Measurements from ENCODE around the gene USP1.
A peak's percentile ranks its signal among the peaks of the same experiment; 100 is the strongest.

The USP1 gene

DNA sequence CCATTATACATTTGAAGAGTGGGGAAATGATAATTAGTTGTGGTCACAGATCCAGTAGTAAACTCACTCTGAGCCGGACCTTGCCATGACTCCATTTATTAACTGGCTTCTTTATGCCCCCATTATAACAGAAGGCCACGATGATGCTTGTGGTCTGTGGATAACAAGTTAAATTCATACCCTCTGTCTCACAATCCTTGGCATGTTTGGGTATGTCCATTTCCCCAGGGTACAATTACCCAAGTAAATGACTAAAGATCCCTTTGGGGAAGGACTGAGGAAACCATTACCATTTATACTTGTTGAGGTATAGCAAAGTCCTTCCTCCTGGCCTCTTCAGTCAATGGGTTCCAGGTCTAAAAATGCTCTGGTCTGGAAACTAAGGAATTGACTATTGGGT, 7.3 kb upstream of the USP1 start:
- no peak for DNase-seq

DNA sequence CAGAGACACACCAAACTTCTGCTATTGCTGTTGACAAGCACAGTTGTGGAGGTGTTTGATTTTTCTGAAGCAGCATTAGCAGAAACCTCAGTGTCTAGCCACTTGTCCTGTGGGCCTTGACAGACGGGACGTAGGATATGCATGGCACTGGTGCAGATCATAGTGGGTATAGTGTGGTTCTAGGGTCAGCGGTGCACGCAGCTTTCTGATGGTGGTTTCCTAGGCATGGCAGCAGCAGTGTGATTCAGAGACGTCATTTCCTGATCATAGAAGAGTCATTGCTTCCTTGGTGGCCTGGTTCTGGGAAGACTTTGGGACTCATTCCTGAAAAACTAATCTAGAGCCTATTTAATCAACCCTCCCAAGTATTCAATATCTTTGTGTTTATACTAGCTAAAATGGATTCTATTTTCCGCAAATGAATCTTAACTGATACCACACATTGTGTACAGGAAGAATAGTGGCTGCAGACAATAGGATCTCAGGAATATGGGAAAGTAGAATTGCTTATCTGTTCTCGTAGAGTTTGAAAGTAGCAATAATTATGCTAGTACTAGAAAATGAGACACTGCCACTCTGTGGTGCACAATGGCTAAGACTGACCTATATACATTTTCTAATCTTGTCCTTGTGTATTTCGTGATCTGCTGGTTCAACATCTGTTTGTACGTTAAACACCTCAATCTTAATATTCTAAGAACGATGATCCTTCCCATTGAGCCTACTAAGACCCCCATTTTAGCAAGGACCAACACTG, 2.8 kb upstream of the USP1 start:
- no peak for DNase-seq

DNA sequence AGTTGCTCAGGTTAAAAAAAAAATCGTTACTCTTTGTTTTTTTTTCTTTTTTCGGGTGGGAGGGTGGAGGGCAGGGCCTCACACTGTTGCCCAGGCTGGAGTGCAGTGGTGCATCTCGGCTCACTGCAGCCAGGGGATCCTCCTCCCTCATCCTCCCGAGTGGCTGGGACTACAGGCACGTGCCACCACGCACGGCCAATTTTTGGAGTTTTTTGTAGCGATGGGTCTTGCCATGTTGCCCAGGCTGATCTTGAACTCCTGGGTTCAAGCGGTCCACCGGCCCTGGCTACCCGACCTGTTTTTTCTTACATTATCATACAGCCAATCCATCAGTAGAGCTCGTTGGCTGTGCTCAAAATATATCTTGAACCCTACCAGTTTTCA, 2.2 kb upstream of the USP1 start:
- no peak for DNase-seq

DNA sequence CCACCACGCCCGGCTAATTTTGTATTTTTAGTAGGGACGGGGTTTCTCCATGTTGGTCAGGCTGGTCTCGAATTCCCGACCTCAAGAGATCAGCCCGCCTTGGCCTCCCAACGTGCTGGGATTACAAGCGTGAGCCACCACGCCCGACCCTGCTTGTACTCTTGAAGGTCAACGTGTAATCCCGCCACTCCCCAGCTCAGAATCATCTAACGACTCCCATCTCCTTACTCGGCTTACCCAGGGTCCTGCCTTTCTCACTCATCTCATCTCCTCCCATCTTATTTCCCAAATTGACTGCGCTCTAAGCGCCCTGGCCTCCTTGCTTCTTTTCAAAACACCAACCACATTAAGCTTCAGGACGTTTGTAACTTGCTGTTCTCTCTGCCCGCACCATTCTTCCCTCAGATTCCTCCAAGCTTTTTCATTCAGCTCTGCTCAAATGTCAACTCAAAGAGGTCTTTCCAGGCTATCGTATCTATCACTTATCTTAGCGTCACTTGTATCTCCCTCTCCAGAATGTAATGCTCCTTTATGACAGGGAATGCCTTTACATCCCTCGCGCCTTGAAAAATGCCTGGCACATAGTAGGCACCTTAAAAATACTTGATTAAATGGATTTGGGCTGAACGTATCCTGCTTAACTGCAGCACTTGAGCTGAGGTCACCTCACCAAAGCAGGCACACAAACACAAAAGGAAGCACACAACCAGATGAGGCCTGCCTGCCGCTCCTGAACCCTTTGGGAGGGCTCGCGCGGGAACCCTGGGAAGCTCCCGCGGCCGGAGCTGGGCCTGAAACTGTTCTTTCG, 1.4 kb upstream of the USP1 start:
- DNase-seq, result no peak

DNA sequence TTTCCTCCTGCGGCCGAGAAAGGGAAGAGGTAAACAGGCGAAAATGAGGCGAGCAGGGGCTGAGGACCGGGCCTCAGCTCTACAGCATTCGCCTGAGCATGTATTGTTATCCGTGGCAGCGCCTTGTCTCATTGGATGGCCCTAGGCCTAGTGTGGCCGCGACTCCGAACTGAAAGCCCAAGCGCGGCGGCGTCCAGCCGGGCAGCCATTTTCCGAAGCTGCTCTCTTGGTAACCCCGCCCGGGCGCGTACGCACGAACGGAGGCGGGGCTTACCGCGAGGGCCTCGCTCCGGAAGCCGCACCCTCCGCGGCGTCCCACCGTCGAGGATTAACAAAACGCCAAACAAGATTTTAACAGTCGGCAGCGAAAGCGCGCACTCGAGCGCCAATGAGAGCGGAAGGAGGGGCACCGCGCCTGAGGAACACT, 797 bp upstream of the USP1 start:
- peak; percentile 100 for DNase-seq

DNA sequence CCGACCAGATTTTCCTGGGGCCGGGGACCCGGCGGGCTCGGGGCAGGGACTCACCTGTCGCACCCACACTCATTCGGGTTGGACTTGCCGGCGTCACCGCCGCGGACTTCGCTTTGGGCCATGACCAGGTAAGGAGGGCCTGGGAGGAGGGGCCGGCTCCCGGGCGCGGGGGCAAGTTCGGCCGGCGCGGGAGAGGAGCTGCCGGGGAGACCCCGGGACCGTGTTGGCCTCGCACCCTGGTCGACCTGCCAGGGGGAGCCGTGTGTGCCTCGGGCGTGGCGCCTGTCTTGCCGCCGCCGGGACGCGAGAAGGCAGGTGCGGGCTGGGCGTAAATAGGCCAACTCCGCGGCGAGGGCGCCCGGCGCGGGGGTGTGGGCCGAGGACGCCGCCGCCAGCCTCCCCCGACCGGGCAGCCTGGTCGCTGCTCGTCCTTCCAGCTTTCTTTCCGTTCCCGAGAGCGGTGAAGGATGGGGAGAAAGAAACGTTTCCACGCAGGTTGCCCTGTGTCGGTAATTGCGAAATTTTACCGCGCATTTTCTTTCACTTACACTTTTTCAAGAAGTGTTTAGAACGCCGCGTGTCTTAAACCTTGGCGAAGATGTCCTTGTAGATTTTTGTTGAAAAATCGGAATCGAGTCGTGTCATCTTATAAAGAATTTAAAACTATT, 558 bp downstream of the USP1 start:
- DNase-seq, result no peak

DNA sequence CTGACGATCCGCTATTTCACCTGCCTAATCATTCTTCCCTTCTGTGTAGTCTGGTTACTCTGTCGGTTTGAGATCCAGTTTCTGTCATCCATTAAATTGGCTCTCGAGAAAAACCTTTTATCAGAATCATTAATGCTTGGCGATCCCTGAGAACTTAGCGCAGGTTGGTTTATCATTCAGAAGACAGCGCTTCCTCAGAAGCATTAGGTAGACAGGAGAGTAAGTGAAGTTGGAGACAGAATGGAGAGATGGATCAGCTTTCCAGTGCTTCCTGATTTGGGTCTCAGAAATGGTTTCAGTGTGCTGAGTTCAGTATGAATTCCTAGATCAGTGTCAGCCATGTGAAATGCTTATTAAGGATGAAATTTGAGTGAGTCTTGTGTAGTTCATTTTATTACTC, 1.3 kb downstream of the USP1 start:
- DNase-seq, result no peak

DNA sequence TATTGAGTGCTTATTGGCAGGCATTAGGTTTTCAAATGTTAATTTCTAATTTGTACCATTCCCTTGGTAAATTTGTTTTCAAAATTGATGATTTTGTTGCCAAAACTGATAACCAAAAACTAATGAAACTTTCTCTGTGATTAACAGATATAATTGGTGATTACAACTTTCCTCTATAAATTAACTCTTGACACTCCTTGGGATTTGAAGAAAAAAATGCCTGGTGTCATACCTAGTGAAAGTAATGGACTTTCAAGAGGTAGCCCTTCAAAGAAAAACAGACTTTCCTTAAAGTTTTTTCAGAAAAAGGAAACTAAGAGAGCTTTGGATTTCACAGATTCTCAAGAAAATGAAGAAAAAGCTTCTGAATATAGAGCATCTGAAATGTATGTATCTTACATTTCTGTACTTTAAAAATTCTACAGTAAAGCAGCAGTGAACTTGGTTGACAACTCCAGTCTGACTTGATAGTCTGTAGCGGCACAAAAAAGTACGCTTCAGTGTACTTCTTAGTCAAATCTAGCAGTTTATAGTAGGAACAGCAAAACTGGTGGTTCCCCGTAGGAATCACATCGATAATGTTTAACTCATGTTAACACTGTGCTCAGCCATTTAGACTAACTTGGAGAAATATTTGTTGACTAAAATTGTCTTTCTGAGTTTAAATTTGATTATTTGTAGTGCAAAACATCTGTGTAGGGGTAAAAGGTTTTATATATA, 3.0 kb downstream of the USP1 start:
- DNase-seq, result no peak

DNA sequence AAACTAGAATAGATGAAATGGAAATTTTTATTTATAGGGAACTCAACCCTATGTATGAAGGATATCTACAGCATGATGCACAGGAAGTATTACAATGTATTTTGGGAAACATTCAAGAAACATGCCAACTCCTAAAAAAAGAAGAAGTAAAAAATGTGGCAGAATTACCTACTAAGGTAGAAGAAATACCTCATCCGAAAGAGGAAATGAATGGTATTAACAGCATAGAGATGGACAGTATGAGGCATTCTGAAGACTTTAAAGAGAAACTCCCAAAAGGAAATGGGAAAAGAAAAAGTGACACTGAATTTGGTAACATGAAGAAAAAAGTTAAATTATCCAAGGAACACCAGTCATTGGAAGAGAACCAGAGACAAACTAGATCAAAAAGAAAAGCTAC, 7.9 kb downstream of the USP1 start:
- no peak for DNase-seq

DNA sequence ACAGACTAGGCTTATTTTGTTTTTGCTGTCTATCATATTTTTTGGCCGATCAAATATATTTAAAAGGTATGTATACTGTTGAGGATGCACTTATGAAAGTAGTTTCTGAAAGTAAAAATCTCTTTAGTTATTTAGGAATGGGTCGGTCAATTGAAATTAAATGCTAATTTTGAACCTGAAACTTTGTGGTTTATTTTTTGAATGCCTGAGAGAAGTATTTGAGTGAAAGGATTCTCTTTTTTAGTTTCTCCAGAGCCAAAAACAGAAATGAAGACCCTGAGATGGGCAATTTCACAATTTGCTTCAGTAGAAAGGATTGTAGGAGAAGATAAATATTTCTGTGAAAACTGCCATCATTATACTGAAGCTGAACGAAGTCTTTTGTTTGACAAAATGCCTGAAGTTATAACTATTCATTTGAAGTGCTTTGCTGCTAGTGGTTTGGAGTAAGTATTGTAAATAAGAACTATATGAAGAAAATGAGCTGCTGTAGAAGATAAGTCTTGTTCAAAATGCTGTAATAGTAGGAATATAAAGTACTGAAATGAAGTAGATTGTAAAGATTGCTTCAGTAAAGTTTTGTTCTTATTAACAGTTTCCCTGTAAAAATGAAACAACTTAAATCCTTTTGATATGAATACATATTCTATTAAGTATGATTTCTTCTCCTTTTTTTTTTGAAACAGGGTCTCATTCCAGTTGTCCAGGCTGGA, 11.5 kb downstream of the USP1 start:
- DNase-seq, result no peak

DNA sequence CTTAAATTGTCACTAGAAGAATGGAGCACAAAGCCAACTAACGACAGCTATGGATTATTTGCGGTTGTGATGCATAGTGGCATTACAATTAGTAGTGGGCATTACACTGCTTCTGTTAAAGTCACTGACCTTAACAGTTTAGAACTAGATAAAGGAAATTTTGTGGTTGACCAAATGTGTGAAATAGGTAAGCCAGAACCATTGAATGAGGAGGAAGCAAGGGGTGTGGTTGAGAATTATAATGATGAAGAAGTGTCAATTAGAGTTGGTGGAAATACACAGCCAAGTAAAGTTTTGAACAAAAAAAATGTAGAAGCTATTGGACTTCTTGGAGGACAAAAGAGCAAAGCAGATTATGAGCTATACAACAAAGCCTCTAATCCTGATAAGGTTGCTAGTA, 13.5 kb downstream of the USP1 start:
- no peak for DNase-seq

DNA sequence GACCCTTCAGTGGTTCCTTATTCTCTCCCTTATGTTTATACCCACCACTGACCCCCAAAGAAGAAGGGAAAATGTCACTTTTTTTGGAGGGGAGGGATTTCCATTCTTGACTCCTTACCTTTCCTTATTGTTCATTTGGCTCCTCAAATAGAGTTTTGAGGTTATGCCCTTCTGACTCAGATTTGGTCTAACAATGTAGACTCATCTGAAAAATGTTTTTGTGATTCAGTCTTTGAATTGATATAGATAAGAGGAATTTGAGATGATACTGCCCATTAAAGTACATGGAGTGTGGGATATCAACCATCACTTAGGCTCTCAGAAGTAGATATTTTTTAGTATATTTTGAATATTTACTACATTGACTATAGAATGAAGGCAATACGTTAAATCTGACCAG, 16.1 kb downstream of the USP1 start:
- DNase-seq, result no peak

DNA sequence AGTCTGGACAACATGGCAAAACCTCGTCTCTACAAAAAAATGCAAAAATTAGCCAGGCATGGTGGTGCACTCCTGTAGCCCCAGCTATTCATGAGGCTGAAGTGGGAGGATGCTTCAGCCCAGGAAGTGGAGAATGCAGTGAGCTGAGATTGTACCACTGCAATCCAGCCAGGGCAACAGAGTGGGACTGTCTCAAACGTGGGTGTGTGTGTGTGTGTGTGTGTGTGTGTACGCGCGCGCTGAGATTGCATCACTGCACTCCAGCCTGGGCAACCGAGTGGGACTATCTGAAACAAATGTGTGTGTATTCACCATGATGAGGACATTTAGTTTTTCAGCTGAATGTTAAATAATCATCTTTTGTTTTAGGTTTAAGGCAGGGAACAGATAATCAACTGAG, 21.1 kb downstream of the USP1 start:
- DNase-seq, result no peak

DNA sequence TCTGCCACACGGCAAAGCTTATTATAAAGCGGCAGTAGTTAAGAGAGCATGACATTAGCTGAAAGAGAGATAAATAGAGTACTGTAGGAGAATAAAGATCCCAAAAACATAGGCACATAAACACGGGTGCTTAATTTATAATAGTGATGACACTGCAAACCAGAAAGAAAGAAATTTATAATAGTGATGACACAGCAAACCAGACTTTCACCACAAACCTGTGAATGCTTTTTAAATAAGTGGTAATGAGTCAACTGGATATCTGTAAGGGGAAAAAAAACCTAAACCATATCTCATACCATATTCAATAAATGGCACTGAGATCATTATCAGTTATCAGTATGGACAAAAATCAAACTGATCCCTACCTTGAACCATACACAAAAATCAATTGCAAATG, 25.5 kb downstream of the USP1 start:
- no peak for DNase-seq

DNA sequence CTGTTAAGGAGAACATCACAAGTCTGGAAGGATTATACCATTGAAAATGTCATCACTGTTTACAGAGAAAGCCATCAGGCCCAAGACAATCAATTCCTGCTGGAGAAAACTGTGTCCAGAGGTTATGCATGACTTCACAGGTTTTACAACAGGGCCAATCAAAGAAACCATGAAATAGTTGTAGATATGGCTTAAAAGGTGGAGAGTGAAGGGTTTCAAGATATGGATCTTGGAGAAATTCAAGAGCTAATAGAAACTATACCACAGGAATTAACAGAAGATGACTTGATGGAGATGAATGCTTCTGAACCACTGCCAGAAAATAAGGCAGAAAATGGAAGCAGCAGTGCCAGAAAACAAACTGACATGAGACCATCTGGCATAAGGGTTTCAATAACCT, 30.2 kb downstream of the USP1 start:
- DNase-seq, result no peak

DNA sequence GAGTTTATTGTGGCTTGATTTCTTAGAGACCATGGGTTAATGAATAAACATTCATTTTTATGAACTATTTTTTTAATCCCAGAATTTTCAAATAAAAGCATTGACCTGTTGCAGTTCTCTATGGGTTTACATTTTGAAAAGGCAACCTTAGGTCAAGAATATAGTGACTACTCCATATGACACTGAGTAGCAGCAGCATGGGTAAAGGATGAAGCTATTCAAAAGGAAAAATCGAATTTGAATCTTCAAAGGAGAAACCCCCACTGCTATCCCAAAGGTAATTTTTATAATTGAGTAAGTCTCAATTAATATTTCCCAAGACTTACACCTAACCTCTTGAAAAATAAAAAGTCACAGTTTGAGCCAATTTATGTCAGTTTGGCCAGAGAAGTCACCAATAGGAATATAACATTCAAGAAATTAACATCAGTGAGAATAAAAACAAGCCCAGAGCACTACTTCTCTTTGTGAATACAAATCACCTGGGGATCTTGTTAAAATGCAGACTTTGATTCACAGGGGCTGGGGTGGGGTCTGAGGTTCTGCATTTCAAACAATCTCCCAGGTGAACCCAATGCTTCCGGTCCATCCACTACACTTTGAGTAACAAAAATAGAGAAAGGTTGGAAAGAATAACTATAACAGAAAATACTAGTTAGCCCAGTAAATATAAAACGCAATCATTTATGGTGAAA, 39.8 kb downstream of the USP1 start:
- DNase-seq, result no peak

DNA sequence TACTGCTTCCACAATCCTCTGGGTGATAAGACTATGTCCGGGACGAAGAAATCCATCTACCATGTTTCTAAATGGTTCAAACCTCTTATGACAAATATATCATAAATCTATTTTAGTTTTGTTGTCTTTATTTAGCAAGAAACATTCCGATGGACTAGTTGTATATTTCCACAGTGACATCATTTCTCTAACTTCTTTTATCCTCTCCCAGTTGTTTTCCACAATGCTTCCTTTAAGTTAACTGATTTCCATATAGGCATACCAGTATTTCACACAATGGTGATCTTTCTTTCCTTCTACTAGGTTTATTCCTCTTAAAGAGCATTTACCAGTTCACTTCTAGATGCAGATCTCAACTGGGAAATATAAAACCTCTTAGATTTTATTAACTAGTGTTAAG, 44.8 kb downstream of the USP1 start:
- no peak for DNase-seq

DNA sequence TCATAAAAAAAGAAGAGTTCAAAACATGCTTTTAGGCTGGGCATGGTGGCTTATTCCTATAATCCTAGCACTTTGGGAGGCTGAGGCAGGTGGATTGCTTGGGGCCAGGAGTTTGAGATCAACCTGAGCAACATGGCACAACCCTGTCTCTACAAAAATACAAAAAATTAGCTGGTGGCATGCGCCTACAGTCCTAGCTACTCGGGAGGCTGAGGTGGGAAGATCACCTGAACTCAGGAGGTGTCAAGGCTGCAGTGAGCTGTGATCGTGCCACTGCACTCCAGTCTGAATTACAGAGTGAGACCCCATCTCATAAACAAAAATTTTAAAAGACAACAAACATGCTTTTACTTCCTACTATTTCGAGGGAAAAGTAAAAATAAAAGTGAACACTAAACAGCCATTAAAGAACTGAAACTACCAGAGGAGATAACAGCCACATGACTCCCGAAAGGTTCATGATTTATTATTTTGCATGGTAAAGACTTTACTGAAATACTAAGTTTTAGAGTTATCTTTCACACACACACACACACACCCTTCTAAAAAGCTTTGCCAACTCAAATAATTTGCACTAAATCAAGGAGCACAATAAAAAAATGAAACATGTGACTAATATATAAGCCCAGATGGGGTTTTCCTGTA, 48.1 kb downstream of the USP1 start:
- DNase-seq, result no peak

DNA sequence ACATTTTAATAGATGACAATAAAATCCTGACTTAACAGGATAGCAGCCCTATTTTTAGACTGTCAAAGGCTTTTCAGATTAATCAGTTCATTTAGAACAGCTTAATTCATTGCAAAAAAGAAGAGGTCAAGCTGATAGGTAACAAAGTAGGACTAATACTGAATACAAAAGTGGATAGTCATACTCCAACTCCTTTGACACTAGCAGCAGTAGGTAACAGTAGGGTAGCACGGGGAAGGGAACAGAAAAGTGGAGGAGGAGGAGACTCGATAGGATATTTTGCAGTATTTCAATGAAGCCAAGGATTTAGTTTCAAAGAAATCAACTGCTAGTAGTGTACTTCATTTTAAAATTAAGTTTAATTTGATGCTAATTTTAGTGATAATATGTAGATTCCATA, 51.1 kb downstream of the USP1 start:
- DNase-seq, result no peak

DNA sequence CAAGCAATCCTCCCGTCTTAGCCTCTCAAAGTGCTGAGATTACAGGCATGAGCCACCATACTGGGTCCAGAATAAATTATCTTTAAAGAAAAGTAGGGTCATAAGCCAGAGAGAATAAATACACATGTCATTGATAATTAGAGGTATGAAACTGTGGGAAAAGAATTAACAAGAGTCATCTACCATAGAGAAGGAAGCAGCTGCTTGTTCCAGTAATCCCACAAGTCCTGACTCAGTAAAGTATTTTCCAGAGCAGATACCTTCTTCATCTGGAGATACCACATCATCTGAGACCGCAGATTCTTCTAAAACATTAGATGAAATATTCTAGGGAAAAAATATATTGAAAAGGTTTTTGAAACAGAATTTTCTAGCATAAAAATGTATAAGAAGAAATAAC, 55.7 kb downstream of the USP1 start:
- DNase-seq, result no peak

DNA sequence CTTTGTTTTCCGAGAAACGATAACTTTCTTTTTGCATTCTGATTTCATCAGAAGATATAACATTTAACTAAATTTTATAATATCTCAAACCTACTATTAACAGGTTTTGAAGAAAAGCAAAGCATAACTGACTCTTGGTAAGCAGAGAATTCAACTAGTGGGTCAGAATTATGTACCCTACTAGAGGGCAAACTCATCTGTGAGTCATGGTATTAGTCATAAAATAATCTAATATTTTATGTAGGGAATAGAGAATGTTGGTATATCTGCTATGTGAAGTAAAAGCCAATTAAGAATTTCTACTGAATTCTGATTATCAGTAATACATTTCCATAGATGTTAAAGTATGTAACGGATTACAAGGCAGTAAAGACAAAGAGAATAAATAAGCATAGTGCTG, 56.8 kb downstream of the USP1 start:
- no peak for DNase-seq

DNA sequence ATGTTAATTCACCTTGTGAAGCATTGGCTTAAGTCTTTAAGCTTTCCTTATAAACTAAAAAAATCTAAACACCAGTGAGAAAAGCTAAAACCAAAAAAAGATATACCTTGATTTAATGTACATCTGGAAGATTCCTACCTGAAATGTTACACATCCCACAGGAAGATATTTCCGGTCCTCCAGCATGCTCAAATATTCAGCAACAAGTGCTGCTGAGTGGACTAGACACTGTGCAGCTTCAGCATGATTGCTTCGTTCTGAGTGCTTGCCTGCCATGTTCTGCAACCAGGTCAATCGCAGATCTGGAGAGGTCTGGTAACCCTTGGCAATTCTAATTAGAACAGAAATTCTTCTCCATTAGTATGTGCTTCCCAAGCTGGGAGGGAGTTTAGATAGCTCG, 57.3 kb downstream of the USP1 start:
- no peak for DNase-seq
